H9 (cell line): ENCODE results near the gene HAUS2. TPM values are rescaled to one million over a fixed set of nuclear protein-coding genes. Genes with fewer than 3 reads are reported as not detected.
"Not testable (repeated sequence)": the region's sequence is repeated elsewhere in the genome, so short reads cannot be mapped to it uniquely, and the experiment has no call there.

Experiments used
- DNase-seq: peaks from one replicate; pipeline ENCODE4 v3.0.0-alpha.2; 2017
- H2AFZ ChIP-seq: one replicate; pipeline ENCODE4 v1.6.1; 2013; ENCODE audit warnings: mild to moderate bottlenecking, low read length, control low read depth, moderate library complexity
- H2AK5ac ChIP-seq: 2 replicates; pipeline ENCODE4 v1.6.1; 2013; ENCODE audit warnings: low read length, control low read depth, mixed read lengths; ENCODE audit not compliant: insufficient read length
- H2BK120ac ChIP-seq: one replicate; pipeline ENCODE4 v1.6.1; 2013; ENCODE audit warnings: low read depth, mild to moderate bottlenecking, low read length, control low read depth, inconsistent platforms; ENCODE audit not compliant: poor library complexity, severe bottlenecking
- H2BK12ac ChIP-seq: 2 replicates; pipeline ENCODE4 v1.6.1; 2013; ENCODE audit warnings: low read length, control low read depth, mixed read lengths, low read depth; ENCODE audit not compliant: insufficient read length
- H2BK15ac ChIP-seq: 2 replicates; pipeline ENCODE4 v1.6.1; 2013; ENCODE audit warnings: low read depth, low read length, control low read depth
- H2BK20ac ChIP-seq: one replicate; pipeline ENCODE4 v1.6.1; 2013; ENCODE audit warnings: low read depth, mild to moderate bottlenecking, low read length, control low read depth, inconsistent platforms; ENCODE audit not compliant: poor library complexity, severe bottlenecking
- H2BK5ac ChIP-seq: 2 replicates; pipeline ENCODE4 v1.6.1; 2013; ENCODE audit warnings: low read length, control low read depth, mixed read lengths; ENCODE audit not compliant: insufficient read length
- H3K14ac ChIP-seq: 2 replicates; pipeline ENCODE4 v1.6.1; 2013; ENCODE audit warnings: low read length, control low read depth; ENCODE audit not compliant: insufficient read depth
- H3K18ac ChIP-seq: 2 replicates; pipeline ENCODE4 v1.6.1; 2013; ENCODE audit warnings: low read depth, mild to moderate bottlenecking, mixed read lengths, low read length, control low read depth; ENCODE audit not compliant: insufficient read length
- H3K23ac ChIP-seq: 2 replicates; pipeline ENCODE4 v1.6.1; 2013; ENCODE audit warnings: low read length, control low read depth, mixed read lengths, low read depth; ENCODE audit not compliant: insufficient read length
- H3K23me2 ChIP-seq: 2 replicates; pipeline ENCODE4 v1.6.1; 2013; ENCODE audit warnings: low read depth, mild to moderate bottlenecking, mixed read lengths, low read length, control low read depth; ENCODE audit not compliant: insufficient read length, poor library complexity, severe bottlenecking
- H3K27ac ChIP-seq: 2 replicates; pipeline ENCODE4 v1.5.1; 2013; ENCODE audit warnings: low read length, control low read depth, mixed read lengths, low read depth; ENCODE audit not compliant: insufficient read length
- H3K27me3 ChIP-seq: 2 replicates; pipeline ENCODE4 v1.6.1; 2013; ENCODE audit warnings: low read length, control low read depth, inconsistent platforms; ENCODE audit not compliant: insufficient read depth
- H3K4ac ChIP-seq: 2 replicates; pipeline ENCODE4 v1.6.1; 2013; ENCODE audit warnings: low read depth, mild to moderate bottlenecking, control low read depth, inconsistent platforms, low read length, moderate library complexity
- H3K4me1 ChIP-seq: 2 replicates; pipeline ENCODE4 v1.6.1; 2013; ENCODE audit warnings: low read length, control low read depth, inconsistent platforms; ENCODE audit not compliant: insufficient read depth
- H3K4me2 ChIP-seq: 2 replicates; pipeline ENCODE4 v1.6.1; 2013; ENCODE audit warnings: low read length, control low read depth, mixed read lengths; ENCODE audit not compliant: insufficient read length, insufficient read depth
- H3K56ac ChIP-seq: 2 replicates; pipeline ENCODE4 v1.6.1; 2013; ENCODE audit warnings: low read depth, mild to moderate bottlenecking, mixed read lengths, low read length, control low read depth; ENCODE audit not compliant: insufficient read length
- H3K79me1 ChIP-seq: 2 replicates; pipeline ENCODE4 v1.6.1; 2013; ENCODE audit warnings: low read depth, mild to moderate bottlenecking, moderate library complexity, low read length, control low read depth, inconsistent platforms; ENCODE audit not compliant: insufficient read depth, poor library complexity, severe bottlenecking
- H3K79me2 ChIP-seq: 2 replicates; pipeline ENCODE4 v1.6.1; 2013; ENCODE audit warnings: low read length, control low read depth, inconsistent platforms; ENCODE audit not compliant: insufficient read depth
- H3K9ac ChIP-seq: 2 replicates; pipeline ENCODE4 v1.6.1; 2013; ENCODE audit warnings: low read length, control low read depth, mixed read lengths; ENCODE audit not compliant: insufficient read length; ENCODE audit errors: extremely low read depth
- H3K9me3 ChIP-seq: one replicate; pipeline ENCODE4 v1.6.1; 2013; ENCODE audit warnings: low read depth, low read length, inconsistent platforms; ENCODE audit not compliant: control insufficient read depth
- H3T11ph ChIP-seq: one replicate; pipeline ENCODE4 v1.6.1; 2013; ENCODE audit warnings: mild to moderate bottlenecking, low read length, control low read depth, inconsistent platforms
- H4K20me1 ChIP-seq: one replicate; pipeline ENCODE4 v1.6.1; 2013; ENCODE audit not compliant: control insufficient read depth, insufficient read length, insufficient read depth
- H4K5ac ChIP-seq: 2 replicates; pipeline ENCODE4 v1.6.1; 2013; ENCODE audit warnings: low read depth, mild to moderate bottlenecking, mixed read lengths, low read length, control low read depth; ENCODE audit not compliant: insufficient read length
- H4K8ac ChIP-seq: replicated peaks from 2 replicates; pipeline ENCODE4 v1.6.1; 2013; ENCODE audit warnings: low read length, control low read depth, mixed read lengths, low read depth; ENCODE audit not compliant: insufficient read length
- H4K91ac ChIP-seq: 2 replicates; pipeline ENCODE4 v1.6.1; 2013; ENCODE audit warnings: low read depth, mild to moderate bottlenecking, moderate library complexity, mixed read lengths, low read length, control low read depth; ENCODE audit not compliant: insufficient read length
- H3K27ac Mint-ChIP-seq, 3 experiments: 2 replicates in 2 of 3; 3 replicates in 1 of 3; pipeline ENCODE4 v1.8.0; 2020 to 2021; ENCODE audit warnings: mixed read lengths in 3 of 3, mild to moderate bottlenecking in 1 of 3, moderate library complexity in 1 of 3
- H3K27me3 Mint-ChIP-seq: 2 replicates; pipeline ENCODE4 v1.8.0; 2021; ENCODE audit warnings: low read depth, mild to moderate bottlenecking, moderate library complexity, mixed read lengths
- H3K36me3 Mint-ChIP-seq, 3 experiments: 2 replicates in 2 of 3; 3 replicates in 1 of 3; pipeline ENCODE4 v1.8.0; 2020 to 2021; ENCODE audit warnings: low read depth in 3 of 3, mixed read lengths in 3 of 3; ENCODE audit not compliant: insufficient read depth in 1 of 3
- H3K4me1 Mint-ChIP-seq, 2 experiments: 2 replicates each; pipeline ENCODE4 v1.8.0; 2020; ENCODE audit warnings: mixed read lengths in 2 of 2
- H3K4me3 Mint-ChIP-seq, 2 experiments: 2 replicates in 1 of 2; 3 replicates in 1 of 2; pipeline ENCODE4 v1.8.0; 2020 to 2021; ENCODE audit warnings: mild to moderate bottlenecking in 2 of 2, mixed read lengths in 2 of 2, moderate library complexity in 1 of 2
- H3K9me3 Mint-ChIP-seq, 2 experiments: 2 replicates in 1 of 2; 3 replicates in 1 of 2; pipeline ENCODE4 v1.8.0; 2020; ENCODE audit warnings: mild to moderate bottlenecking in 2 of 2, mixed read lengths in 2 of 2, moderate library complexity in 1 of 2
- WGBS: extraction: QIAGEN DNeasy Blood & Tissue Kit; methylation state at CpG from one replicate; pipeline ENCODE4 v1.1.7; 2013; ENCODE audit warnings: missing lambda C conversion rate, low lambda C conversion rate, mixed read lengths; ENCODE audit not compliant: insufficient read length; ENCODE audit errors: extremely low coverage; 5-methylcytosine and 5-hydroxymethylcytosine counted together
- total RNA-seq: library from RNA; stranded (reverse); gene quantifications from 2 replicates; pipeline ENCODE4 v1.2.1, GENCODE V29; 2021
- TF ChIP-seq, protein P1 (sequence below): fragments of 200-600 bp; sonication (generic); conservative IDR thresholded peaks from 3 replicates; pipeline ENCODE4 v1.8.0; 2021; ENCODE audit warnings: antibody characterized with exemption, mild to moderate bottlenecking

Gene HAUS2
- total RNA-seq, 1 experiment from 2014 or later: 42.5 TPM

GRCh38 chr15:42595626-42596240 is 47.1 kb downstream of the HAUS2 start:
- Histone ChIP-seq H3K27me3 (no peaks in the 10 kb centered on the region), H3K4ac (no peak overlapping the region), H3K18ac (no peak overlapping the region), H4K8ac (no peak overlapping the region), H3K4me1 (no peaks in the 10 kb centered on the region), H2BK20ac (no peak overlapping the region), H4K91ac (no peak overlapping the region), H2BK12ac (no peak overlapping the region), H4K5ac (no peak overlapping the region), H3K27ac (no peak overlapping the region), H2AK5ac (no peak overlapping the region), H3K79me1 (no peaks in the 10 kb centered on the region), H3K23ac (no peak overlapping the region), H3K14ac (no peak overlapping the region), H4K20me1 (no peaks in the 10 kb centered on the region), H3K9me3 (no peaks in the 10 kb centered on the region), H3K23me2 (no peaks in the 10 kb centered on the region), H3K79me2 (no peaks in the 10 kb centered on the region), H3K56ac (no peak overlapping the region), H2AFZ (no peak overlapping the region), H3K9ac (no peak overlapping the region), H2BK5ac (no peak overlapping the region), H3T11ph (no peak overlapping the region), H2BK15ac (no peak overlapping the region), H3K4me2 (no peak overlapping the region), H2BK120ac (no peak overlapping the region)
- WGBS: no CpG with 5 or more reads among the region's 4 CpGs
- no peak for DNase-seq
- Mint-ChIP-seq H3K4me1 (peaks cover 3 to 8% of the 10 kb centered on the region in 2 experiments; a peak in 3 of 4 replicates), H3K27ac (peak overlapping the region in 1 of 3 experiments; percentile 17; a peak in 2 of 7 replicates), H3K9me3 (peaks cover 0 to 3% of the 10 kb centered on the region in 2 experiments; a peak in 3 of 5 replicates), H3K36me3 (peaks cover 5 to 10% (median 7%) of the 10 kb centered on the region in 3 experiments), H3K4me3 (no peak overlapping the region), H3K27me3 (no peaks in the 10 kb centered on the region)
- TF ChIP-seq, protein P1, sequence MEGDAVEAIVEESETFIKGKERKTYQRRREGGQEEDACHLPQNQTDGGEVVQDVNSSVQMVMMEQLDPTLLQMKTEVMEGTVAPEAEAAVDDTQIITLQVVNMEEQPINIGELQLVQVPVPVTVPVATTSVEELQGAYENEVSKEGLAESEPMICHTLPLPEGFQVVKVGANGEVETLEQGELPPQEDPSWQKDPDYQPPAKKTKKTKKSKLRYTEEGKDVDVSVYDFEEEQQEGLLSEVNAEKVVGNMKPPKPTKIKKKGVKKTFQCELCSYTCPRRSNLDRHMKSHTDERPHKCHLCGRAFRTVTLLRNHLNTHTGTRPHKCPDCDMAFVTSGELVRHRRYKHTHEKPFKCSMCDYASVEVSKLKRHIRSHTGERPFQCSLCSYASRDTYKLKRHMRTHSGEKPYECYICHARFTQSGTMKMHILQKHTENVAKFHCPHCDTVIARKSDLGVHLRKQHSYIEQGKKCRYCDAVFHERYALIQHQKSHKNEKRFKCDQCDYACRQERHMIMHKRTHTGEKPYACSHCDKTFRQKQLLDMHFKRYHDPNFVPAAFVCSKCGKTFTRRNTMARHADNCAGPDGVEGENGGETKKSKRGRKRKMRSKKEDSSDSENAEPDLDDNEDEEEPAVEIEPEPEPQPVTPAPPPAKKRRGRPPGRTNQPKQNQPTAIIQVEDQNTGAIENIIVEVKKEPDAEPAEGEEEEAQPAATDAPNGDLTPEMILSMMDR: no peak

DNA sequence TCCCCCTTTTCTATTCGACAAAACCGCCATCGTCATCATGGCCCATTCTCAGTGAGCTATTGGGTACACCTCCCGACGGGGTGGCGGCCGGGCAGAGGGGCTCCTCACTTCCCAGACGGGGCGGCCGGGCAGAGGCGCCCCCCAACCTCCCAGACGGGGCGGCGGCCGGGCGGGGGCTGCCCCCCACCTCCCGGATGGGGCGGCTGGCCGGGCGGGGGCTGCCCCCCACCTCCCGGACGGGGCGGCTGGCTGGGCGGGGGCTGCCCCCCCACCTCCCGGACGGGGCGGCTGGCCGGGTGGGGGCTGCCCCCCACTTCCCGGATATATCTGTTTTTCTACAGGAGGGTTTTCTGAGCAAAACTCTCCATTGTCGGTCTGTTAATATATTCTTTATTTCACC is 52.7 kb downstream of the HAUS2 start:
- H2BK20ac ChIP-seq, DNase-seq, H3K27me3 ChIP-seq, H3K23me2 ChIP-seq, H4K8ac ChIP-seq, H3K4ac ChIP-seq, H2BK15ac ChIP-seq, H3K18ac ChIP-seq, H2AFZ ChIP-seq, H3K79me1 ChIP-seq, H3K23ac ChIP-seq, H3K27me3 Mint-ChIP-seq, H3K27ac Mint-ChIP-seq, H3T11ph ChIP-seq, H3K9me3 ChIP-seq, H3K14ac ChIP-seq, H4K91ac ChIP-seq, H2BK120ac ChIP-seq, H3K4me2 ChIP-seq, H4K5ac ChIP-seq, H2BK5ac ChIP-seq, H3K4me1 ChIP-seq, H3K4me3 Mint-ChIP-seq, H3K27ac ChIP-seq, H3K56ac ChIP-seq, H3K79me2 ChIP-seq, H3K9ac ChIP-seq, H3K4me1 Mint-ChIP-seq, H2BK12ac ChIP-seq, H4K20me1 ChIP-seq, H2AK5ac ChIP-seq: not testable (repeated sequence)
- no CpG with 5 or more reads among the region's 30 CpGs for WGBS
- H3K36me3 Mint-ChIP-seq: peaks cover 17 to 22% (median 18%) of the 10 kb centered on the region in 3 experiments
- H3K9me3 Mint-ChIP-seq: peaks cover 12 to 20% of the 10 kb centered on the region in 2 experiments
